ENCODE results near the gene TMCC3.

TMCC3 gene

GRCh38 chr12:94585626-94586025, 64.7 kb downstream of the TMCC3 start:
- no peak for TF ChIP-seq EZH2 (optimal IDR thresholded peaks at IDR 0.05; ENCODE audit: low read depth, low read length)
- no peak for TF ChIP-seq EZH2phosphoT487 (IDR thresholded peaks at IDR 0.05; ENCODE audit: low read length)
- TF ChIP-seq CTCF (IDR thresholded peaks at IDR 0.05; ENCODE audit: low read length) = no peak
- H3K36me3 ChIP-seq (replicated peaks; ENCODE audit: insufficient read depth, low read length) = no peaks in the 10 kb centered on the region
- no peak overlapping the region for H2AFZ ChIP-seq (ENCODE audit: low read length)
- H3K27me3 ChIP-seq (replicated peaks; ENCODE audit: insufficient read depth, low read length) = no peaks in the 10 kb centered on the region
- no peak overlapping the region for H3K9ac ChIP-seq (ENCODE audit: low read length)
- no peak for DNase-seq
- no peaks in the 10 kb centered on the region for H3K9me3 ChIP-seq (replicated peaks; ENCODE audit: insufficient read depth, low read length)
- 0 out of 2 replicates have a peak, but pooled peaks cover 4% of the 10 kb centered on the region for H3K79me2 ChIP-seq (ENCODE audit: low read length)
- H3K27ac ChIP-seq (ENCODE audit: low read length) = no peak overlapping the region
- H3K4me3 ChIP-seq (ENCODE audit: low read length) = no peak overlapping the region
- no peaks in the 10 kb centered on the region for H4K20me1 ChIP-seq (ENCODE audit: insufficient read depth, low read length)
- H3K9me2 ChIP-seq (replicated peaks; ENCODE audit: insufficient read depth, low read length) = no peaks in the 10 kb centered on the region
- H3F3A ChIP-seq (ENCODE audit: insufficient read depth, low read length) = no peaks in the 10 kb centered on the region
- H3K4me2 ChIP-seq (ENCODE audit: low read depth, low read length) = no peak overlapping the region
- no peaks in the 10 kb centered on the region for H3K4me1 ChIP-seq (ENCODE audit: low read length)

- TF ChIP-seq EZH2 (optimal IDR thresholded peaks at IDR 0.05; ENCODE audit: low read depth, low read length) (no peak), EZH2phosphoT487 (IDR thresholded peaks at IDR 0.05; ENCODE audit: low read length) (no peak), CTCF (IDR thresholded peaks at IDR 0.05; ENCODE audit: low read length) (no peak)
- DNase-seq = no peak
- Histone ChIP-seq H2AFZ (ENCODE audit: low read length) (no peak overlapping the region), H3K4me3 (ENCODE audit: low read length) (no peak overlapping the region), H3K9me2 (replicated peaks; ENCODE audit: insufficient read depth, low read length) (no peaks in the 10 kb centered on the region), H3F3A (ENCODE audit: insufficient read depth, low read length) (no peaks in the 10 kb centered on the region), H3K79me2 (ENCODE audit: low read length) (0 out of 2 replicates have a peak, but pooled peaks cover 8% of the 10 kb centered on the region), H3K4me2 (ENCODE audit: low read depth, low read length) (no peak overlapping the region), H3K36me3 (replicated peaks; ENCODE audit: insufficient read depth, low read length) (no peaks in the 10 kb centered on the region), H3K4me1 (ENCODE audit: low read length) (no peaks in the 10 kb centered on the region), H3K9me3 (replicated peaks; ENCODE audit: insufficient read depth, low read length) (no peaks in the 10 kb centered on the region), H3K9ac (ENCODE audit: low read length) (no peak overlapping the region), H4K20me1 (ENCODE audit: insufficient read depth, low read length) (no peaks in the 10 kb centered on the region), H3K27me3 (replicated peaks; ENCODE audit: insufficient read depth, low read length) (no peaks in the 10 kb centered on the region), H3K27ac (ENCODE audit: low read length) (no peak overlapping the region)
These were observed 66.0 kb downstream of the TMCC3 start for GRCh38 chr12:94584377-94584776.

GRCh38 chr12:94582591-94582990, 67.8 kb downstream of the TMCC3 start:
- Histone ChIP-seq H3K4me3 (ENCODE audit: low read length) (no peak overlapping the region), H3K4me1 (ENCODE audit: low read length) (no peaks in the 10 kb centered on the region), H3K27ac (ENCODE audit: low read length) (no peak overlapping the region), H3K4me2 (ENCODE audit: low read depth, low read length) (no peak overlapping the region), H3K9me3 (replicated peaks; ENCODE audit: insufficient read depth, low read length) (no peaks in the 10 kb centered on the region), H2AFZ (ENCODE audit: low read length) (no peak overlapping the region), H3K27me3 (replicated peaks; ENCODE audit: insufficient read depth, low read length) (no peaks in the 10 kb centered on the region), H3K9me2 (replicated peaks; ENCODE audit: insufficient read depth, low read length) (no peaks in the 10 kb centered on the region), H3K9ac (ENCODE audit: low read length) (no peak overlapping the region), H3F3A (ENCODE audit: insufficient read depth, low read length) (no peaks in the 10 kb centered on the region), H3K79me2 (ENCODE audit: low read length) (0 out of 2 replicates have a peak, but pooled peaks cover 8% of the 10 kb centered on the region), H4K20me1 (ENCODE audit: insufficient read depth, low read length) (no peaks in the 10 kb centered on the region), H3K36me3 (replicated peaks; ENCODE audit: insufficient read depth, low read length) (no peaks in the 10 kb centered on the region)
- no peak for TF ChIP-seq EZH2phosphoT487 (IDR thresholded peaks at IDR 0.05; ENCODE audit: low read length)
- TF ChIP-seq CTCF (IDR thresholded peaks at IDR 0.05; ENCODE audit: low read length) = no peak
- no peak for TF ChIP-seq EZH2 (optimal IDR thresholded peaks at IDR 0.05; ENCODE audit: low read depth, low read length)
- no peak for DNase-seq

All from MM.1S (cell line).